Measurements from ENCODE around the gene EPHB2.
"Not testable (repeated sequence)": the region's sequence is repeated elsewhere in the genome, so short reads cannot be mapped to it uniquely, and the experiment has no call there.

Gene EPHB2

GRCh38 chr1:22920734-22921451, 210.3 kb downstream of the EPHB2 start:
- DNase-seq = no peak

DNA sequence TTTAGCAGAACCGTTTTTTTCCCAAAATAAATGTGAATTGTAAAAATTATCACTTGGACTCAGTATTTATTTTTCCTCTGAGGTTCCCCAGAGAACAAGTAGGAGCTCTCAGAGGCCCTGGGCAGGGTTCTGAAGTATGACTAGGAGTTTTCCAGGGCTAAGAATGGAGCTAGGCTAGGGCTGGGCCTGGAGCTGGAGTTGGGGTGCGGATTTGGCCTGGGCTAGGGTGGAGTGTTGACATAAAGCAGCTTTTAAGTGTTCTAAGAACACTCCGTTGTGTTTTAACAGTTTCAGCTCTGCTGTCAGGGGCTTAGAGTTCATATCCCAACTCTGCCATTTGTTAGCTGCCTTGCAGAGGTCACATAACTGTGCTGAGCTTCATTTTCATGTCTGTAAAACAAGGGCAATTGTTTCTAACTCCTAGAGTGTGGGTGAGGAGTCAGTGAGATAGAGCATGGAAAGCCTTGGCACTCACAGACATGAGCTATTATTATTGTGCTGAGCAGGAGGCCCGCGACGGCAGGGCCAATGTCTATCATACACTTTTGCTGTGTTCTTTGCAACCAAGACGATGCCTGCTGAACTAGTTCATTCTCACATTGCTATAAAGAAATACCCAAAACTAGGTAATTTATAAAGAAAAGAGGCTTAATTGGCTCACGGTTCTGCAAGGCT, 210.9 kb downstream of the EPHB2 start:
- no peak for DNase-seq

- no peak for DNase-seq
Observed at GRCh38 chr1:22922640-22923039, 212.0 kb downstream of the EPHB2 start.

GRCh38 chr1:22925111-22925510, 214.5 kb downstream of the EPHB2 start:
- DNase-seq = no peak

- DNase-seq = no peak
Observed at GRCh38 chr1:22930240-22930912, 219.7 kb downstream of the EPHB2 start.

DNA sequence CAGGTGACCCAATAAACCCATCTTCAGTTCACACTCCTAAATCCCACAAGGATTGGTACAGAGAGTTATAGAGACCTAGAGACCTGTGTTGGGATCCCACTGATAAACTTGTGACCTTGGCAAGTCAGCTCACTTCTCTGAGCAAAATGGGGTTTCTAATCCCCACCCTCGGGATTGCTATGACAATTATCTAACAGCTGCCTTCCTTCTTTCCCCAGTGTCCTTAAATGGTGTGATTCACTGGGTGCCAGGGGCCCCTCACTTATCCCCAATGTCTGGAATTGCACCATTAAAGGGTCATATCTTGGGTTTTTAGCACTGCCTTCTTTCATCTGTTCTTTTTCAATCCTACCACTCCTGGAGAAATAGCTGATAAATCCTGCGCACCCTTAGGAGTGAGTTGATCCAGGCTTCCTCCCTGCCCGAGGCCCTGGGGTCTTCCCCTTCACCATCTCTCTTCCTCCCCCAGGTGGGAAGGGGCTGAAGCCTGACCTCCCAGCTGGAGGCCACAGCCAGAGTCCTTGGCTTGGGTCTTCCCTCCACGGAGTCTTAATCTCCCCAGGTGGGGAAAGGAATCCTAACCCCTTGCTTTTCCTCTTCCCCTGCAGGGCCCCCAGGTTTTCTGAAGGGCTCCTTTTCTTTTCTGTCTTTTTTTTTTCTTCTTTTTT, 222.3 kb downstream of the EPHB2 start:
- no peak for DNase-seq

GRCh38 chr1:22935433-22935832, 224.8 kb downstream of the EPHB2 start:
- DNase-seq = no peak

DNA sequence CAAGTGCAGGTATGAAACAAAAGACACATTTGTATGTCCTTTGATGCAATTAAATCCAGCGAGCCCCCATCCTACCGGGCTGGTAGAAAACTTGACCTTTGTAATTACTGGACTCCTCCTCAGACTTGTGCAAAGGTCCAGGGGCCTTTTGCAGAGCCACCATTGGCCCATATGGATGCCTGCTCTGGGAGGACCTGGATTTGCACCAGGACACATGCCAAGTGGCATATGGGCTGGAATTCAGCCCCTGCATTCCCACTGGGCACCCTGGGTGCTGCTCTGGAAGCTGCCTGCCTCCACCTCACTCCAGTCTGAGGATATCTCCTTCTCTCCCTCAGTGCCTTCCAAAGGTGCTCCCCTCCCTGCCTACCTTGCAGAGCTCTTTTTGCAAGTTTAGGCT, 226.0 kb downstream of the EPHB2 start:
- DNase-seq = no peak

GRCh38 chr1:22941257-22941656, 230.6 kb downstream of the EPHB2 start:
- no peak for DNase-seq

DNA sequence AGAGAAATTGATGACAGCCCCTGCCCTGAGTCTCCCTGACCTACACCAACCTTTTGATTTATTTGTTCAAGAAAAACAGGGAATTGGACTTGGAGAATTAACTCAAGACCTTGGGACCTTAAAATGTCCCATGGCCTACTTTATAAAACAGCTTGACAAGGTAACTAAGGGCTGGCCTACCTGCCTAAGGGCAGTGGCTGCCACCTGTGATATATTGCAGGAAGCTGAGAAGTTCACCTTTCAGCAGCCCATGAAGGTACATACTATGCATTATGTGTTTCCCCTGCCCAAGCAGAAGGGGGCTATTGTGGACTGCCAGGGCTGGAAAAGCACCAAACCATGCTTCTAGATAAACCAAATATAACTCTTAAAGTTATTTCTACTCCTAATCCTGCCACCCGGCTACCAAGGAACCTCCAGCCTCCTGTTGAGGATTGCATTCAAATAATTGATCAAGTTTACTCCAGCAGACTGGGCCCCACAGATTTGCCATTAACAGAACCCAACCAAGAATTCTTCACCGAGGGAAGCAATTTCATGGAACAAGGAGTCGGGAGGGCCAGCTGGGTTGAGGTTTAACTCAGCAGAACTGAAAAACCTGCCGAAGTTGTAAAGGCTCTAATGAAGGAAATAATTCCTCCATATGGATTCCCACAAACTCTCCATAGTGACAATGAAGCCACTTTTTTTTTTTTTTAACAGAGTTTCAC, 233.9 kb downstream of the EPHB2 start:
- no peak for DNase-seq

- not testable (repeated sequence) for DNase-seq
Observed at GRCh38 chr1:22945171-22945570, 234.5 kb downstream of the EPHB2 start.

- no peak for DNase-seq
Observed at GRCh38 chr1:22949822-22950331, 239.2 kb downstream of the EPHB2 start.

DNA sequence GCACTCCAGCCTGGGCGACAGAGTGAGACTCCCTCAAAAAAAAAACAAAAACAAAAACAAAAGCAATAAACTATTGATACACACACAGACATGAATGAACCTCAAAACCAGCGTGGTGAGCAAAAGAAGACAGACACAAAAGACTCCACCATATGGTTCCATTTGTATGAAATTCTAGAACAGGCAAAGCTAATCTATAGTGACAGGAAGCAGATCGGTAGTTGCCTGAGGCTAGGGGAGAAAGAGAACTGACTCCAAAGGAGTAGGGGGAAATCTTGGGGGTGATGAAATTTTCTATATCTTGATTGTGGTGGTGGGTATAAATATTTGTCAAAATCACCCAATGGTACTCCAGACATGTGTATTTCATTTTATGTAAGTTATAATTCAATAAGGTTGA, 241.2 kb downstream of the EPHB2 start:
- no peak for DNase-seq

- no peak for DNase-seq
Observed at GRCh38 chr1:22952694-22953056, 242.0 kb downstream of the EPHB2 start.

DNA sequence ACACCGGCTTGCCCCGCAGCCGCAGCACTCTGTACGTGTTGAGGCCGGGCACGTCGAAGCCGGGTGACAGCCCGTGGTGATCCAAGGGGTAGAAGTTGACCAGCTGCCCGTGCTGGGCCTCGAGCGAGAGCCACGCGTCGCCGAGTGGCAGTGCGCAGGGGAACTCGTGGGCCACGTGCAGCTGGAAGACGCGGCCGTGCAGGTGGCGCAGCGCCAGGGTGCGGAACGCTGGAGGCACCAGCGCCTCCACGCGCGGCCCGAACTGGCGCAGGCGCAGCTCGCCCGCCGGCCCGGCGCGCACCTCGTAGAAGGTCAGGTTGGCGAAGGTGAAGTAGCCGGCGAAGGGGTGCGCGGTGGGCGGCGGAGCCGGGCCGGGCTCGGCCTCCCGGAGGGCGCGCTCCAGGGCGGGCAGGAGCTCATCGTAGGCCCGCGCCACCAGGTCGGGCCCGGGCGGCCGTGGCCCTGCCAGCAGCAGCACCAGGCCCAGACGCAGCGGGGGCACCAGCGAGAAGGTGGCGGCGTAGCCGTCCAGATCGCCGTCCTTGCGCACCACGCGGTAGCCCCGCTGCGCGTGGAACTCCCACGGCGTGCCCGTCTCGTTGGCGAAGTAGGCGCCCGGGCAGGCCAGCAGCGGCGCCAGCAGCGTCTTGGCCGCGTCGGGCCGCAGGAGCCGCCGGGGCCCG, 242.6 kb downstream of the EPHB2 start:
- no peak for DNase-seq

- no peak for DNase-seq
Observed at GRCh38 chr1:22953740-22954141, 243.1 kb downstream of the EPHB2 start.

DNA sequence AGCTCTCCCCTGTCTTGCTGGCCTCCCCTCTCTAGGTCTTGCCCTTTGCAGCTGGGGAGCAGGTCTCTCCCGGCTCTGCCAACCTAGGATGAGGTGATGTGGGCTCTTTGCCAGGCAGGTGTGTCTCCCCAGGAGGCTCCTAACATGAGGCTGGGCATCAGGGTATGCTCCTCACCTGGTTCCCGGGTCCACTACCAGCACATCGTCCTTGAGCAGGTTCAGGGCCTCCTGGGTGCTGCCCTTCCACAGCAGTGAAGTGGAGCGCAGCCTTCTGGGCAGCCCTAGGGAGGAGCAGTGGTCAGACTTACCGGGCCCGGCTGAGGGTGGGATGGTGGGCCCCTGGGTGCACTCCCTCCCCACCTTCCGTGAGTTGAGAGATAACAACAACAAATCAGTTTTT, 244.5 kb downstream of the EPHB2 start:
- DNase-seq = no peak

GRCh38 chr1:22957066-22957465, 246.4 kb downstream of the EPHB2 start:
- no peak for DNase-seq

DNA sequence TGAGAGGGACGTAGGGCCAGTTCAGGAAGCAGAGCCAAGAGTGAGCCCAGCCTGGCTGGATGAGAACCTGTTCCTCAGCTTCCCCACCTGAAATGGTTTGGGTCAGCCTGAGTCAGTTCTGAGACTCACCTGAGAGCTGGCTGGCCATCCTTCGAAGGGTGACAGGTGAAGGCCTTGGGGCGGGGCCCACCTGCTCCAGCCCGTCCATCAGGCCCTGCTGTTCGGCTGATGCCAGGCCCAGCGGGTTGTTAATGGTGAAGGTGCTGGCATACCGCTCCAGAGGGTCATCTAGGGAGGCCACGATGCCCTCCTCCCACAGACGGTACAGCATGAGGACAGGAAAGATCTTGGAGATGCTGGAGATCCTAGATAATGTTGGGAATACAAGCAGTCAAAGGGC, 247.9 kb downstream of the EPHB2 start:
- DNase-seq = no peak

- DNase-seq = no peak
Observed at GRCh38 chr1:22959545-22960360, 249.1 kb downstream of the EPHB2 start.

DNA sequence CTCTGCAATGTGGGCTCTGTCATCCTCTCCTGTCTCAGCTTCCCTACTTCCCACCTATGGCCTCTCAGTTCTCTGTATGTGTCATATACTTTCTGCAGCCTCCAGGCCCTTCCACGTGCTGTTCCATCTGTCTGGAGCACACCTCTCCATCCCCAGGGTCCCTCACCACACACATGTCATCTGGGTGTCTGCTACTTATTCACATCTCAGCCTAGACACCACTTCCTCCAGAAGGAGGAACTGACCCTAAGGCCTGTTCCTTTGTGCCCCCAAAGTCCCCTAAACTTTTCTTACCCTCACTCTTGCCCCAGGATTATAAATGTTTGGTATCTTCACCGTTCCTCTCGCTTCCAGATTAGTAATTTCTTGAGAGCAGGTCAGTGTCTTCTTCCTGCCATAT, 251.9 kb downstream of the EPHB2 start:
- DNase-seq = no peak
